ENCODE data around the gene IL12A.

IL12A gene

DNA sequence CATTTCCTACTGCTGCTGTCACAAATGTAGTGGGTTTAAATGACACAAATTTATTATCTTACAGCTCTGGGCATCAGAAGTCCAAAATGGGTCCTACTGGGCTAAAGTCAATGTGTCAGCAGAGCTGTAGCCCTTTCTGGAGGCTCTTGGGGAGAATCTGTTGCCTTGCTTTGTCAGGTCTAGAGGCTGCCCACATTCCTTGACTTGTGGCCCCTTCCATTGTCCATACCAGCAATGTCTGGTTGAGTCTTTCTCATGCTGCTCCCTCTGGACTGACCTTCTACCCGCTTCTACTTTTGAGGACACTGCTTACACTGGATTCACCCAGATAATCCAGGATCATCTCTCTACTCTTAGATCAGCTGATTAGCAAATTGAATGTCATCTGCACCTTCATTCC is 3.0 kb downstream of the IL12A start:
- no peak for DNase-seq

- DNase-seq = no peak
These were observed 4.0 kb downstream of the IL12A start for GRCh38 chr3:159992589-159992988.

DNA sequence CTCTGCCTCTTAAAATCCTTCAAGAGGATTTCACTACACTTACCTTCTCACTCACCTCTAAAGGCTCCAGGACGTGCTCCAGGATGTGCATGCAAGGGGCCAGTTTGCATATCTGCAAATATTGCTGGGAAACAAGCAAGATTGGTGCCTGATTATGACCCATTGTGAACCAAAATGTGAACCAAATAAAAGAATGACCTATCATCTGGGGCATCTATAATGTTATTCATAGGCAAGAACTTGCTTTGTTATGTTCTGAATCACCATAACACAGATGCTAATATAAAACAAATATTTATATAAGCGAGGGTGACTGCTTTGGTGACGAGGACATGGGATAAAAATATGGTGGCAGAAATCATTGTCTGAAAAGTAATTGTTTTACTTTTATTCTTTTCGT is 5.5 kb downstream of the IL12A start:
- no peak for DNase-seq

- no peak for DNase-seq
These were observed 6.5 kb downstream of the IL12A start for GRCh38 chr3:159995091-159995490.

GRCh38 chr3:159996018-159996417 is 7.4 kb downstream of the IL12A start:
- no peak for DNase-seq

GRCh38 chr3:159996959-159997358 is 8.3 kb downstream of the IL12A start:
- DNase-seq = no peak

DNA sequence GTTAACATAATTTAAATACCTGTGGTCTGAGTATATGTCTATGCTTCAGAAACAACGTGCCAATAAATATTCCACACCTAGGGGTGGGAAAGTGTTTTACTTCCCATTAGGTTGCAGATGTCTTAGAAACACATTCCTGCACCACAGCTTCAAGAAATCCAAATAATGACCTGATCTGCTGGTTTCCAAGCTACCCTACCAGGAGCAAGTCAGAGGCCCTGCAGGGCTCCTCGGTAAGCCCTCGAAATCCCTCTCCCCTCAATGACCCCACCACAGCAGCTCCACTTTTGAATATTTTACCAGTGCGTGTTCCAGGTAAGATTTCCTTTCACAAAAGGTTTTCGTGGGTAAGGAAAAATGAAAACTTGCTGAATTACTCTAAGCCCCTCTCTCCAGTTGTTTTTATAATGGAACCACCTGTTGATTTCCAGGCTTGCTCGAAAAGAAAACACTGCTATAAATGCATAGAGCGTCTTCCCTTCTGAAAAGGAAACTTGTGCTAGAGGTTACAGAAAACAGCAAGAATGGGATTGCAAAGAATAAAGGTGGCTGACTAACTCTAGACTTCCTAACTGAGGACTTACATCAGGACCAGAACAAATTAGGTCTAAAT is 12.6 kb downstream of the IL12A start:
- DNase-seq = no peak

GRCh38 chr3:160001850-160002623 is 13.4 kb downstream of the IL12A start:
- no peak for DNase-seq

DNA sequence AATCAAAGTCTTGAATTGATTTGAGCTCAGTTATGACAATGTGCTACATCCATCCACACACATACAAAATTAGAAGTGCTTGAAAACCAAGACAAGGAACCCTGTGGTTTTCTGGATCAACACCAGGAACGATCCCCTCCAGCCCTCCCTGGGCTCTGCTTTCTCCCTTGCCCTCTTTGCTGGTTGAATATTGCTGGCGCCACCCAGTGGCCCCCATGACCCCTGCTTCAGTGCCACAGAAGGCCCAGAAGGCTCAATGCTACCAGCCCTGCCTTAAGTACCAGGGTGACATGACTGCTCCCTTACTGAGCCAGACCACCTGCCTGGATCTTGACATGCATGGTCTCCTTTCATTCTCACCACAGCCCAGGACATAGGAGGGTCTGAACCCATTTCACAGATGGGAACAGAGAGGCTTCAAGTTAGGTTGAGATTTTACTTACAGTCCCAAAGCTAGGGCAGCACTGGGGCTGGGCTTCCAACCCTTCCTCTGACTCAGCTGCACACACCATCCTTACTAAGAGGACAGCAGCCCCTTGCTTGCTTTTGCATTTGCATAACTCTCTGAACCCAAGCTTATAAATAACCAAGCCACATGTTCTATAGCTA is 15.0 kb downstream of the IL12A start:
- DNase-seq = peak; percentile 60

- DNase-seq = no peak
These were observed 16.4 kb downstream of the IL12A start for GRCh38 chr3:160005004-160005403.

- DNase-seq = no peak
These were observed 17.9 kb downstream of the IL12A start for GRCh38 chr3:160006282-160007163.

GRCh38 chr3:160008961-160009360 is 20.3 kb downstream of the IL12A start:
- DNase-seq = no peak

DNA sequence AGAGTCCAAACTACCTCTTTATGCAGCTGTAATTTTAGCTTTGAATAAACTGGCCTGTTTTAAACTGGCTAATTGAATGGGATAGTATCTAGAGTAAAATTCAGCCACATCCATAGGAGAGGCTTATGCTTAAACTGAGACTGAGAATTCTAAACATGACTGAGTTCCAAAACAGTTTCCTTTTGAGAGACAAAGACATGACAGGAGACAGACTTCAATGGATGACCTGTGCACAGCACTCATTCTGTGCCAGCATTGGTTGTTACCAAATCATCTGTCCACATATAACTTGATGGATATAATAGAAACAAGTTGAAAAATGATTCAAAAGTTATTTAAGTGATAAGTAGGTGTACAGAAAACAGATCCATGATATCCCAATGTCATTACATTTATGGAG is 20.9 kb downstream of the IL12A start:
- DNase-seq = no peak

GRCh38 chr3:160010578-160010977 is 21.9 kb downstream of the IL12A start:
- no peak for DNase-seq

GRCh38 chr3:160012108-160012507 is 23.5 kb downstream of the IL12A start:
- DNase-seq = no peak

GRCh38 chr3:160016972-160017371 is 28.3 kb downstream of the IL12A start:
- DNase-seq = no peak

DNA sequence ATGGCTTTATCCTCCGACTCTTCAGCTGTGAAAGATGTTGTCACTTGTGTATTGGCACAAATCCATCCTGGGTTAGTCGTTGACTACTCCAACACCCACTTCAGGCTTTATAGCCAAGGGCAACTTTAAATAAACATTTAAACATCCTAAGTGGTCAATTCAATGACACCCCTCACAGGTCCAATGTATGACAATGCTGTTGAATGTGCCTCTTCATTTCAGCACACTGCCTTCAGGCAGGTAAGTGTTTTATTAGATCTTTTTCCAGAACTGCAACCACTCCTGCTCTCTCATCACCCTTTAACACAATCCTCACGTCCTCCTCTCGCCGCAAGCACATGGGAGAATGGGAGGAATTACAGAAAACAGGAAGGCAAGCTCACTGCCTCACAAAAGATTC is 30.3 kb downstream of the IL12A start:
- no peak for DNase-seq

DNA sequence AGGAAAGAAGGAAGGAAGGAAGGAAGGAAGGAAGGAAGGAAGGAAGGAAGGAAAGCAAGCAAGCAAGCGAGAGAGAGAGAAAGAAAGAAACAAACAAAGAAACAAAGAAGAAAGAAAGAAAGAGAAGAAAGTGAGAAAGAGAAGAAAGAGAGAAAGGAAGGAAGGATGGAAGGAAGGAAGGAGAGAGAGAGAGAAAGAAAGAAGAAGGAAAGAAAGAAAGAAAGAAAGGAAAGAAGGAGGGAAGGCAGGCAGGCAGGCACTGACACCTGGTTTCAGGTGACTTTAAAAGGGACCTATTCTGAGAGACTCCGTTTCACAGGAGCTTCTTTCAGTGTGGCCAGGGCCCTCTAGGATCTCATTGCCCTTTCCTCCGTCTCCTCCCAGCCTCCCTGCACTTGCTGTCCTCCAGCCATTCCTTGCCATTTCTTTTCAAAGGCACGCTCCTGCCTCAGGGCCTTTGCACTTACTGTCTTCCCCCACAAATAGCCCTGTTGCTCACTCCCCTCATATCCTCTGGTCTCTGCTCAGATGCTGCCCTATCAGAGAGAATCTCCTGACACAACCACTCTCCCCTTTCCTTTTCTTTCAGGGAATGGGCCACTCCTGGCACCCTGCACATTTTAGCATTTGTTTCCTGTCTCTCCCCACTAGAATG is 31.5 kb downstream of the IL12A start:
- no peak for DNase-seq

GRCh38 chr3:160022068-160022467 is 33.4 kb downstream of the IL12A start:
- DNase-seq = no peak

DNA sequence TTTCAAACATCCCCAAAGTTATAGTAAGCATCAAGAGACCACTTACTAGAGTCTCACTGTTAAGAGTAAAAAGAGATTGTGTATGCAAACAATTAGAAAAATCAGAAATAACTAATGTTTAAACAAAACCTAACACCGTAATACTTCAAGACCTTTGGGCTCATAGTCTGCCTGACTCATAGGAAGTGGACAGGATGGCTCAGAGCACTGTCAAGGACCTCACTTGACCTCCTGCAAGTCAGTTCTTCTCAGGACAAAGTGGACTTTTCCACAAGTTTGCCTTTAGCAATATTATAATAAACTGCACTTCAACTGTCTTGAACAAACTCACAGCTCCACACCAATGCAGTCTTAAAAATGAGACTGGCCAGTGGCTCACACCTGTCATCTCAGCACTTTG is 34.8 kb downstream of the IL12A start:
- DNase-seq = no peak

- peak; percentile 26 for DNase-seq
These were observed 39.0 kb downstream of the IL12A start for GRCh38 chr3:160027541-160028195.

DNA sequence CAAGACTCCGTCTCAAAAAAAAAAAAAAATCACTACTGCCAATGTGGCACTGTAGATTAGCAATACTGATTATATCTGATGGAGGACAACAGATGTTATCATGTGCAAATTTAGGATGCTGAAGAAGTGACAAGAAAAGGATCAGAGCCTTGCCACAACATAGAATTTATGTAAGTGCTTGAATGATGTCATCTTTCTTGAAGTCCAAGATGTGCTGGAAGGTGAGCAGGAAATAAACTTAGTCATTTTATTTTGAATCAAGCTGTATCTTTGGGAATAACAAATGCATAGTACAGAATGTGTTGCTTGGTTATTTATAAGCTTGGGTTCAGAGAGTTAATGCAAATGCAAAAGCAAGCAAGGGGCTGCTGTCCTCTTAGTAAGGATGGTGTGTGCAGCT is 47.1 kb downstream of the IL12A start:
- no peak for DNase-seq

All from stimulated activated CD8-positive, alpha-beta memory T cell treated with anti-CD3 and anti-CD28 coated beads, Interleukin-4, amount 100 ng/mL, for 48 hours (primary cell).